Spleen (tissue), 7 donors: ENCODE data around the gene RPS3A.
A peak's percentile ranks its signal among the peaks of the same experiment; 100 is the strongest.

ENCODE experiments used
- POLR2A ChIP-seq, 3 donors: fragments of 450-650 bp; IDR thresholded peaks; one replicate each; pipeline ENCODE4 v1.5.1; 2017; ENCODE audit warnings: antibody characterized with exemption in 3 of 3, mild to moderate bottlenecking in 1 of 3
- POLR2AphosphoS5 ChIP-seq, 3 donors: sonication (generic); formaldehyde crosslinking; IDR thresholded peaks; one replicate each; pipeline ENCODE4 v1.5.1; 2017; ENCODE audit warnings: antibody characterized with exemption in 3 of 3
- TF ChIP-seq, protein P1 (sequence below), 11 experiments: fragments of 200-600 bp in 7 of 11; fragments of 450-650 bp in 4 of 11; sonication (generic) in 4 of 11; IDR thresholded peaks in 8 of 11; conservative IDR thresholded peaks in 3 of 11; 1 replicate in 7 of 11; 2 replicates in 4 of 11; pipeline versions ENCODE4 v1.4.0 to v1.8.0; 2016 to 2021; ENCODE audit warnings: antibody characterized with exemption in 11 of 11, inconsistent platforms in 4 of 11, mild to moderate bottlenecking in 1 of 11
- donor health status: DM: no; HTN: no; CAD: no; lungs with moderate emphysema.
- donor health status: DM: no; HTN: no; CAD: no.
- donor health status: DM: no; HTN: no; CAD: no.

DNA sequence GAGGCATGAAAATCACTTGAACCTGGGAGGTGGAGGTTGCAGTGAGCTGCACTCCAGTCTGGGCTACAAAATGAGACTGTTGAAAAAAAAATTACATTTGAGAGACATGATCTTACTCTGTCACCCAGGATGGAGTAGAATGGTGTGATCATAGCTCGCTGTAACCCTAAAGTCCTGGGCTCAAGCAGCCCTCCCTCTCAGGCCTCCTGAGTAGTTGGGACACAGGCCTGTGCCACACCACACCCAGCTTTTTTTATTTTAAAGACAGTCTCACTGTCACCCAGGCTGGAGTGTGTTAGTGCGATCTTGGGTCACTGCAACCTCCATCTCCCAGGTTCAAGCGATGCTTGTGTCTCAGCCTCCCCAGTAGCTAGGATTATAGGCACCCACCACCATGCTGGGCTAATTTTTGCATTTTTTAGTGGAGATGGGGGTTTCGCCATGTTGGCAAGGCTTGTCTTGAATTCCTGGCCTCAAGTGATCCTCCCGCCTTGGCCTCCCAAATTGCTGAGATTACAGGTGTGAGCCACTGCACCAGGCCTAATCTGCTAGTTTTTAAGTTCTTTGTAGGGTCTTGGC lies 6.1 kb downstream of the RPS3A start:
- TF ChIP-seq, protein P1, sequence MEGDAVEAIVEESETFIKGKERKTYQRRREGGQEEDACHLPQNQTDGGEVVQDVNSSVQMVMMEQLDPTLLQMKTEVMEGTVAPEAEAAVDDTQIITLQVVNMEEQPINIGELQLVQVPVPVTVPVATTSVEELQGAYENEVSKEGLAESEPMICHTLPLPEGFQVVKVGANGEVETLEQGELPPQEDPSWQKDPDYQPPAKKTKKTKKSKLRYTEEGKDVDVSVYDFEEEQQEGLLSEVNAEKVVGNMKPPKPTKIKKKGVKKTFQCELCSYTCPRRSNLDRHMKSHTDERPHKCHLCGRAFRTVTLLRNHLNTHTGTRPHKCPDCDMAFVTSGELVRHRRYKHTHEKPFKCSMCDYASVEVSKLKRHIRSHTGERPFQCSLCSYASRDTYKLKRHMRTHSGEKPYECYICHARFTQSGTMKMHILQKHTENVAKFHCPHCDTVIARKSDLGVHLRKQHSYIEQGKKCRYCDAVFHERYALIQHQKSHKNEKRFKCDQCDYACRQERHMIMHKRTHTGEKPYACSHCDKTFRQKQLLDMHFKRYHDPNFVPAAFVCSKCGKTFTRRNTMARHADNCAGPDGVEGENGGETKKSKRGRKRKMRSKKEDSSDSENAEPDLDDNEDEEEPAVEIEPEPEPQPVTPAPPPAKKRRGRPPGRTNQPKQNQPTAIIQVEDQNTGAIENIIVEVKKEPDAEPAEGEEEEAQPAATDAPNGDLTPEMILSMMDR (IDR thresholded peaks at IDR 0.05 in 8 of 11, conservative IDR thresholded peaks at IDR 0.05 in 3 of 11): no peak
- TF ChIP-seq POLR2A (IDR thresholded peaks at IDR 0.05) (no peak), POLR2AphosphoS5 (IDR thresholded peaks at IDR 0.05) (peak in 1 of 3 donors; percentile 22)
